ENCODE data around the gene HBG2. TPM values are rescaled to one million over a fixed set of nuclear protein-coding genes. Genes with fewer than 3 reads are reported as not detected.
A peak's percentile ranks its signal among the peaks of the same experiment; 100 is the strongest.
"Not testable (repeated sequence)": the region's sequence is repeated elsewhere in the genome, so short reads cannot be mapped to it uniquely, and the experiment has no call there.

Gene HBG2
- 2.5 TPM for polyA plus RNA-seq (2013)

GRCh38 chr11:5254646-5255413 lies at the start of gene HBG2:
Gene HBG2, minus strand, starts transcription at chr11:5254781. Its CDS starts 53 bp downstream, at chr11:5254728.
- CTCF ChIA-PET; H3K9me3 ChIP-seq (ENCODE audit: control extremely low read depth in 1 of 5, control insufficient read depth in 4 of 5, insufficient read depth in 2 of 5, low read depth in 1 of 5, low read length in 4 of 5); POLR2A ChIA-PET; DNase-seq; H3K36me3 ChIP-seq (ENCODE audit: control insufficient read depth in 4 of 4, insufficient read depth in 4 of 4, low read length in 3 of 4); H3K4me1 ChIP-seq (ENCODE audit: control extremely low read depth in 1 of 4, control insufficient read depth in 4 of 4, insufficient read depth in 4 of 4, low read length in 3 of 4); H3K27ac ChIP-seq (ENCODE audit: insufficient read depth in 1 of 2, low read depth in 1 of 2, low read length in 2 of 2, poor library complexity in 1 of 2, severe bottlenecking in 2 of 2); H3K4me3 ChIP-seq (ENCODE audit: control insufficient read depth in 1 of 7, extremely low read depth in 1 of 7, insufficient read depth in 4 of 7, low read depth in 2 of 7, low read length in 6 of 7); H3K27me3 ChIP-seq (replicated peaks in 2 of 5; ENCODE audit: control insufficient read depth in 4 of 5, insufficient read depth in 5 of 5, low read length in 4 of 5): not testable (repeated sequence)
- WGBS (ENCODE audit: insufficient coverage), result 100% methylated on average over 1 of the region's 9 CpGs

- WGBS (ENCODE audit: insufficient coverage), result no CpG with 5 or more reads among the region's 1 CpG
- no peak for DNase-seq
- Histone ChIP-seq H3K27ac (ENCODE audit: insufficient read depth in 1 of 2, low read depth in 1 of 2, low read length in 2 of 2, poor library complexity in 1 of 2, severe bottlenecking in 2 of 2) (no peak overlapping the region), H3K36me3 (ENCODE audit: control insufficient read depth in 4 of 4, insufficient read depth in 4 of 4, low read length in 3 of 4) (no peaks in the 10 kb centered on the region), H3K9me3 (ENCODE audit: control extremely low read depth in 1 of 5, control insufficient read depth in 4 of 5, insufficient read depth in 2 of 5, low read depth in 1 of 5, low read length in 4 of 5) (no peaks in the 10 kb centered on the region), H3K4me1 (ENCODE audit: control extremely low read depth in 1 of 4, control insufficient read depth in 4 of 4, insufficient read depth in 4 of 4, low read length in 3 of 4) (no peaks in the 10 kb centered on the region), H3K27me3 (replicated peaks in 2 of 5; ENCODE audit: control insufficient read depth in 4 of 5, insufficient read depth in 5 of 5, low read length in 4 of 5) (no peaks in the 10 kb centered on the region), H3K4me3 (ENCODE audit: control insufficient read depth in 1 of 7, extremely low read depth in 1 of 7, insufficient read depth in 4 of 7, low read depth in 2 of 7, low read length in 6 of 7) (no peak overlapping the region)
- POLR2A ChIA-PET, result interaction anchor here (0.6 kb wide), 1 partner anchor 28 kb away, joined by 3 read pairs; no protein-coding TSS in a partner anchor
- CTCF ChIA-PET, result interaction anchor here (0.9 kb wide), 1 partner anchor 48 kb away, joined by 3 read pairs; the partner anchor contains the start of gene OR51B6
These were observed 49.5 kb upstream of the HBG2 start for GRCh38 chr11:5304046-5304445.

- Histone ChIP-seq H3K4me3 (ENCODE audit: control insufficient read depth in 1 of 7, extremely low read depth in 1 of 7, insufficient read depth in 4 of 7, low read depth in 2 of 7, low read length in 6 of 7) (no peak overlapping the region), H3K27ac (ENCODE audit: insufficient read depth in 1 of 2, low read depth in 1 of 2, low read length in 2 of 2, poor library complexity in 1 of 2, severe bottlenecking in 2 of 2) (no peak overlapping the region), H3K4me1 (ENCODE audit: control extremely low read depth in 1 of 4, control insufficient read depth in 4 of 4, insufficient read depth in 4 of 4, low read length in 3 of 4) (no peaks in the 10 kb centered on the region), H3K9me3 (ENCODE audit: control extremely low read depth in 1 of 5, control insufficient read depth in 4 of 5, insufficient read depth in 2 of 5, low read depth in 1 of 5, low read length in 4 of 5) (no peaks in the 10 kb centered on the region), H3K27me3 (replicated peaks in 2 of 5; ENCODE audit: control insufficient read depth in 4 of 5, insufficient read depth in 5 of 5, low read length in 4 of 5) (no peaks in the 10 kb centered on the region), H3K36me3 (ENCODE audit: control insufficient read depth in 4 of 4, insufficient read depth in 4 of 4, low read length in 3 of 4) (no peaks in the 10 kb centered on the region)
- ChIA-PET POLR2A (interaction anchor here (0.6 kb wide), 1 partner anchor 27 kb away, joined by 3 read pairs; no protein-coding TSS in a partner anchor), CTCF (interaction anchor here (0.9 kb wide), 1 partner anchor 48 kb away, joined by 3 read pairs; the partner anchor contains the start of gene OR51B6)
- peak in 2 of 3 donors; percentile 21 to 55 for DNase-seq
- 80% methylated on average over 1 of the region's 5 CpGs for WGBS (ENCODE audit: insufficient coverage)
These were observed 49.0 kb upstream of the HBG2 start for GRCh38 chr11:5303626-5304025.

- ChIA-PET POLR2A (no interaction called here), CTCF (no interaction called here)
- Histone ChIP-seq H3K4me3 (ENCODE audit: control insufficient read depth in 1 of 7, extremely low read depth in 1 of 7, insufficient read depth in 4 of 7, low read depth in 2 of 7, low read length in 6 of 7) (no peak within 1 kb of the TSS), H3K4me1 (ENCODE audit: control extremely low read depth in 1 of 4, control insufficient read depth in 4 of 4, insufficient read depth in 4 of 4, low read length in 3 of 4) (no peaks in the 10 kb centered on the region), H3K27me3 (replicated peaks in 2 of 5; ENCODE audit: control insufficient read depth in 4 of 5, insufficient read depth in 5 of 5, low read length in 4 of 5) (no peaks in the 10 kb centered on the region), H3K9me3 (ENCODE audit: control extremely low read depth in 1 of 5, control insufficient read depth in 4 of 5, insufficient read depth in 2 of 5, low read depth in 1 of 5, low read length in 4 of 5) (no peaks in the 10 kb centered on the region), H3K36me3 (ENCODE audit: control insufficient read depth in 4 of 4, insufficient read depth in 4 of 4, low read length in 3 of 4) (no peaks in the 10 kb centered on the region), H3K27ac (ENCODE audit: insufficient read depth in 1 of 2, low read depth in 1 of 2, low read length in 2 of 2, poor library complexity in 1 of 2, severe bottlenecking in 2 of 2) (no peak within 1 kb of the TSS)
- 100% methylated on average over 2 of the region's 2 CpGs for WGBS (ENCODE audit: insufficient coverage)
- no peak for DNase-seq
These were observed 47.3 kb upstream of the HBG2 start, which contains the start of gene OR51B4 for GRCh38 chr11:5301846-5302245. Gene OR51B4, minus strand, starts transcription at chr11:5301946. Its CDS starts 0 bp downstream, at chr11:5301946.

GRCh38 chr11:5300251-5300650 lies 45.7 kb upstream of the HBG2 start:
- Histone ChIP-seq H3K27ac (ENCODE audit: insufficient read depth in 1 of 2, low read depth in 1 of 2, low read length in 2 of 2, poor library complexity in 1 of 2, severe bottlenecking in 2 of 2) (no peak overlapping the region), H3K4me1 (ENCODE audit: control extremely low read depth in 1 of 4, control insufficient read depth in 4 of 4, insufficient read depth in 4 of 4, low read length in 3 of 4) (no peaks in the 10 kb centered on the region), H3K4me3 (ENCODE audit: control insufficient read depth in 1 of 7, extremely low read depth in 1 of 7, insufficient read depth in 4 of 7, low read depth in 2 of 7, low read length in 6 of 7) (no peak overlapping the region), H3K27me3 (replicated peaks in 2 of 5; ENCODE audit: control insufficient read depth in 4 of 5, insufficient read depth in 5 of 5, low read length in 4 of 5) (no peaks in the 10 kb centered on the region), H3K36me3 (ENCODE audit: control insufficient read depth in 4 of 4, insufficient read depth in 4 of 4, low read length in 3 of 4) (no peaks in the 10 kb centered on the region), H3K9me3 (ENCODE audit: control extremely low read depth in 1 of 5, control insufficient read depth in 4 of 5, insufficient read depth in 2 of 5, low read depth in 1 of 5, low read length in 4 of 5) (no peaks in the 10 kb centered on the region)
- ChIA-PET CTCF (interaction anchor here (1.6 kb wide), 1 partner anchor 9 kb away, joined by 6 read pairs; no protein-coding TSS in a partner anchor), POLR2A (no interaction called here)
- WGBS (ENCODE audit: insufficient coverage), result 83% methylated on average over 2 of the region's 3 CpGs
- DNase-seq, result no peak

- no peaks in the 10 kb centered on the region for H3K9me3 ChIP-seq (ENCODE audit: control extremely low read depth in 1 of 5, control insufficient read depth in 4 of 5, insufficient read depth in 2 of 5, low read depth in 1 of 5, low read length in 4 of 5)
- H3K4me1 ChIP-seq (ENCODE audit: control extremely low read depth in 1 of 4, control insufficient read depth in 4 of 4, insufficient read depth in 4 of 4, low read length in 3 of 4), result no peaks in the 10 kb centered on the region
- DNase-seq, result no peak
- POLR2A ChIA-PET, result no interaction called here
- no peaks in the 10 kb centered on the region for H3K27me3 ChIP-seq (replicated peaks in 2 of 5; ENCODE audit: control insufficient read depth in 4 of 5, insufficient read depth in 5 of 5, low read length in 4 of 5)
- H3K36me3 ChIP-seq (ENCODE audit: control insufficient read depth in 4 of 4, insufficient read depth in 4 of 4, low read length in 3 of 4), result no peaks in the 10 kb centered on the region
- H3K4me3 ChIP-seq (ENCODE audit: control insufficient read depth in 1 of 7, extremely low read depth in 1 of 7, insufficient read depth in 4 of 7, low read depth in 2 of 7, low read length in 6 of 7), result no peak overlapping the region
- no peak overlapping the region for H3K27ac ChIP-seq (ENCODE audit: insufficient read depth in 1 of 2, low read depth in 1 of 2, low read length in 2 of 2, poor library complexity in 1 of 2, severe bottlenecking in 2 of 2)
- CTCF ChIA-PET, result interaction anchor here (0.6 to 1.5 kb wide), 4 partner anchors 17 to 188 kb away, joined by 3 to 4 read pairs (median 3); no protein-coding TSS in a partner anchor
- 63% methylated on average over 1 of the region's 1 CpG for WGBS (ENCODE audit: insufficient coverage)
These were observed 43.9 kb upstream of the HBG2 start for GRCh38 chr11:5298451-5298850.

GRCh38 chr11:5297721-5298323 lies 43.2 kb upstream of the HBG2 start:
- no peaks in the 10 kb centered on the region for H3K4me1 ChIP-seq (ENCODE audit: control extremely low read depth in 1 of 4, control insufficient read depth in 4 of 4, insufficient read depth in 4 of 4, low read length in 3 of 4)
- CTCF ChIA-PET, result interaction anchor here (1.2 to 1.5 kb wide), 2 partner anchors 18 to 84 kb away, joined by 3 read pairs; no protein-coding TSS in a partner anchor
- H3K27ac ChIP-seq (ENCODE audit: insufficient read depth in 1 of 2, low read depth in 1 of 2, low read length in 2 of 2, poor library complexity in 1 of 2, severe bottlenecking in 2 of 2), result no peak overlapping the region
- no peaks in the 10 kb centered on the region for H3K36me3 ChIP-seq (ENCODE audit: control insufficient read depth in 4 of 4, insufficient read depth in 4 of 4, low read length in 3 of 4)
- 100% methylated on average over 3 of the region's 4 CpGs for WGBS (ENCODE audit: insufficient coverage)
- no peaks in the 10 kb centered on the region for H3K27me3 ChIP-seq (replicated peaks in 2 of 5; ENCODE audit: control insufficient read depth in 4 of 5, insufficient read depth in 5 of 5, low read length in 4 of 5)
- no peak overlapping the region for H3K4me3 ChIP-seq (ENCODE audit: control insufficient read depth in 1 of 7, extremely low read depth in 1 of 7, insufficient read depth in 4 of 7, low read depth in 2 of 7, low read length in 6 of 7)
- H3K9me3 ChIP-seq (ENCODE audit: control extremely low read depth in 1 of 5, control insufficient read depth in 4 of 5, insufficient read depth in 2 of 5, low read depth in 1 of 5, low read length in 4 of 5), result no peaks in the 10 kb centered on the region
- POLR2A ChIA-PET, result no interaction called here
- no peak for DNase-seq
